ENCODE measurements around the gene KIAA0408. TPM values are rescaled to one million over a fixed set of nuclear protein-coding genes. Genes with fewer than 3 reads are reported as not detected.
"Not testable (repeated sequence)": the region's sequence is repeated elsewhere in the genome, so short reads cannot be mapped to it uniquely, and the experiment has no call there.

Gene KIAA0408
- total and polyA plus RNA-seq, 12 donors, result 0.18 to 8.6 (median 2.4) TPM

DNA sequence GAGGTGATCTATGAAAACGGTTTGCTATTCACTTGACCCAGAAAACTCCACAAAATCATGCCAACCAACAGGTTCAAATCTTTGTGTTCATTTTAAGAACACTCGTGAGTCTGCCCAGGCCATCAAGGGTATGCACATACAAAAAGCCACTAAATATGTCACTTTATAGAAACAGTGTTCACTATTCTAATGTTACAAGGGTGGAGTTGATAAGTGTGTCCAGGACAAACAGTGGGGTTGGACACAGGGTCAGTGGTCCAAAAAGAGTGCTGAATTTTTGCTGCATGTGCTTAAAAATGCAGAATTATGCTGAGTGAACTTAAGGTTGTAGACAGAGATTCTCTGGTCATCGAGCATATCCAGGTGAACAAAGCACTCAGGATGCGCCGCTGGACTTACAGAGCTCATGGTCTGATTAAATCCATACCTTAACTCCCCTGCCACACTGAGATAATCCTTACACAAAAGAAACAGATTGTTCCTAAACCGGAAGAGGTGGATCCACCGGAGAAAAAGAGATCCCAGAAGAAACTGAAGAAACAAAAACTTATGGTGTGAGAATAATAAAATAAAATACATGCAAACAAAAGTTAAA lies 23.5 kb downstream of the KIAA0408 start:
- intact Hi-C loops (cut with DNase I), result no loop called here
- no peak for TF ChIP-seq POLR2A (IDR thresholded peaks at IDR 0.05)
- TF ChIP-seq, protein P1, sequence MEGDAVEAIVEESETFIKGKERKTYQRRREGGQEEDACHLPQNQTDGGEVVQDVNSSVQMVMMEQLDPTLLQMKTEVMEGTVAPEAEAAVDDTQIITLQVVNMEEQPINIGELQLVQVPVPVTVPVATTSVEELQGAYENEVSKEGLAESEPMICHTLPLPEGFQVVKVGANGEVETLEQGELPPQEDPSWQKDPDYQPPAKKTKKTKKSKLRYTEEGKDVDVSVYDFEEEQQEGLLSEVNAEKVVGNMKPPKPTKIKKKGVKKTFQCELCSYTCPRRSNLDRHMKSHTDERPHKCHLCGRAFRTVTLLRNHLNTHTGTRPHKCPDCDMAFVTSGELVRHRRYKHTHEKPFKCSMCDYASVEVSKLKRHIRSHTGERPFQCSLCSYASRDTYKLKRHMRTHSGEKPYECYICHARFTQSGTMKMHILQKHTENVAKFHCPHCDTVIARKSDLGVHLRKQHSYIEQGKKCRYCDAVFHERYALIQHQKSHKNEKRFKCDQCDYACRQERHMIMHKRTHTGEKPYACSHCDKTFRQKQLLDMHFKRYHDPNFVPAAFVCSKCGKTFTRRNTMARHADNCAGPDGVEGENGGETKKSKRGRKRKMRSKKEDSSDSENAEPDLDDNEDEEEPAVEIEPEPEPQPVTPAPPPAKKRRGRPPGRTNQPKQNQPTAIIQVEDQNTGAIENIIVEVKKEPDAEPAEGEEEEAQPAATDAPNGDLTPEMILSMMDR (IDR thresholded peaks at IDR 0.05), result no peak
- no peaks in the 10 kb centered on the region for H3K9me3 ChIP-seq (replicated peaks in 1 of 3)

DNA sequence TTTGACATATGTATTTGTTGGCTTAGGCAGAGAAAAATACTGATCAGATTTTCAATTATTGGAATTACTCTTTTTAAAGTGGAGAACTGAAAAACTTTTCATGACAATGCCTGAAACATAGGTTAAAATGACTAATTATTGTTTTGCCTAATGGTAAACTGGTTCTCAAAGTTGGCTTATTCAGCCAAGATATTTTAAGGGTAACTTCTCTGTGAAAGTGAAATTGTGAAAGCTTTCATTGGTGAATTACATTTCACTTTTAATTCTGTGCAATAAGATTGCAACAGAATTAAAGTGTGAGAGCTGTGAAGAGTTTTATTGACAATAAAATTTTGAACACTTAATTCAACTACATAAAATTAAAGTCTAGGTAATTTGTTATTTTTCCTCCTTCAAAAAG lies 24.5 kb downstream of the KIAA0408 start:
- Histone ChIP-seq H3K36me3 (replicated peaks in 1 of 2) (no peaks in the 10 kb centered on the region), H3K4me1 (replicated peaks in 1 of 2) (no peaks in the 10 kb centered on the region), H3K4me3 (no peak overlapping the region), H3K27me3 (no peaks in the 10 kb centered on the region), H3K27ac (no peak overlapping the region), H3K9me3 (replicated peaks in 1 of 3) (no peaks in the 10 kb centered on the region)
- intact Hi-C loops (cut with DNase I), result no loop called here
- DNase-seq, result no peak
- TF ChIP-seq, protein P1 (IDR thresholded peaks at IDR 0.05), result no peak
- no peak for TF ChIP-seq POLR2A (IDR thresholded peaks at IDR 0.05)

More for the DNA sequence above, 23.5 kb downstream of the KIAA0408 start:
- Histone ChIP-seq H3K4me1 (replicated peaks in 1 of 2) (no peaks in the 10 kb centered on the region), H3K27me3 (no peaks in the 10 kb centered on the region), H3K36me3 (replicated peaks in 1 of 2) (no peaks in the 10 kb centered on the region), H3K27ac (no peak overlapping the region), H3K4me3 (no peak overlapping the region)
- 77 to 81% (median 80%) methylated on average over 7 of the region's 7 CpGs for WGBS, 4 donors
- no peak for DNase-seq

- H3K9me3 ChIP-seq (replicated peaks in 1 of 3); intact Hi-C loops (cut with DNase I); H3K4me3 ChIP-seq; DNase-seq; H3K4me1 ChIP-seq (replicated peaks in 1 of 2); H3K36me3 ChIP-seq (replicated peaks in 1 of 2); H3K27me3 ChIP-seq; H3K27ac ChIP-seq: not testable (repeated sequence)
- WGBS, 4 donors, result 78 to 86% (median 81%) methylated on average over 8 to 9 of the region's 9 CpGs
These were observed 30.6 kb downstream of the KIAA0408 start for GRCh38 chr6:127428562-127428961.

DNA sequence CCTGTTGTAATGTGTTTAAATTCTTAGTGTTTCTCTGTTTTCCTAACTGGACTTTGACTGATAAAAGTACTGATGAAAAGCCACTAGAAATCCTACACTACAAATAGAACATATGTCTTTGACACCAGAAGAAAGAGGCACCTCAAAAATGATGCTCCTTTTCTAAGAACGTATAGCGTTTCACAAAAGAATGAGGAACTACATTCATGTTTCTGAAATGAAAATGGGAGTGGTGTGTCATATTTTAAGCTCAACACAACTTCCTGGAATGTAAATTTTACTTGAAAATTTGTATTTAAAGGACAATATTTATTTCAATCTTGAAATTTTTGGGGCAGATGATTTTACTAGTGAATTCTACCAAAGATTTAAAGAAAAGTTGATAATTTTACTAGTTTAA lies 35.3 kb downstream of the KIAA0408 start:
- intact Hi-C loops (cut with DNase I), result no loop called here
- H3K27me3 ChIP-seq, result no peaks in the 10 kb centered on the region
- no peak for DNase-seq
- no peaks in the 10 kb centered on the region for H3K4me1 ChIP-seq (replicated peaks in 1 of 2)
- H3K9me3 ChIP-seq (replicated peaks in 1 of 3), result no peaks in the 10 kb centered on the region
- H3K4me3 ChIP-seq, result no peak overlapping the region
- H3K27ac ChIP-seq, result no peak overlapping the region
- no peaks in the 10 kb centered on the region for H3K36me3 ChIP-seq (replicated peaks in 1 of 2)
- WGBS, 4 donors, result 63 to 76% (median 72%) methylated on average over 2 of the region's 2 CpGs
- TF ChIP-seq, protein P1 (IDR thresholded peaks at IDR 0.05), result no peak
- TF ChIP-seq POLR2A (IDR thresholded peaks at IDR 0.05), result no peak

- 58 to 75% (median 65%) methylated on average over 3 of the region's 3 CpGs for WGBS, 4 donors
- H3K4me3 ChIP-seq; H3K27ac ChIP-seq; H3K9me3 ChIP-seq (replicated peaks in 1 of 3); H3K4me1 ChIP-seq (replicated peaks in 1 of 2); DNase-seq; H3K36me3 ChIP-seq (replicated peaks in 1 of 2); intact Hi-C loops (cut with DNase I); H3K27me3 ChIP-seq: not testable (repeated sequence)
These were observed 38.0 kb downstream of the KIAA0408 start for GRCh38 chr6:127421164-127421563.
